A549 (cell line): ENCODE measurements around the gene IRX4.

ENCODE experiments used
- BCL3 ChIP-seq: fragments of >200 bp; sonication (Bioruptor Twin); formaldehyde crosslinking; IDR thresholded peaks from 3 replicates; pipeline ENCODE4 v1.6.1; 2016
- CTCF ChIP-seq: fragments of >200 bp; sonication (Bioruptor Twin); formaldehyde crosslinking; IDR thresholded peaks from 3 replicates; pipeline ENCODE4 v1.5.1; 2016
- EP300 ChIP-seq, 2 experiments: fragments of >200 bp; sonication (Bioruptor Twin); formaldehyde crosslinking; IDR thresholded peaks; 2 replicates in 1 of 2; 3 replicates in 1 of 2; pipeline ENCODE4 v1.6.1; 2016 to 2017
- JUNB ChIP-seq: fragments of >200 bp; sonication (Bioruptor Twin); formaldehyde crosslinking; IDR thresholded peaks from 2 replicates; pipeline ENCODE4 v1.6.1; 2016
- POLR2AphosphoS2 ChIP-seq: conservative IDR thresholded peaks from 2 replicates; pipeline ENCODE4 v1.6.1; 2012; ENCODE audit warnings: low read length, improper control_type of control experiment, inconsistent platforms
- TF ChIP-seq, protein P1 (sequence below): fragments of 450-650 bp; IDR thresholded peaks from 2 replicates; pipeline ENCODE4 v1.6.1; 2014; ENCODE audit warnings: antibody characterized with exemption

DNA sequence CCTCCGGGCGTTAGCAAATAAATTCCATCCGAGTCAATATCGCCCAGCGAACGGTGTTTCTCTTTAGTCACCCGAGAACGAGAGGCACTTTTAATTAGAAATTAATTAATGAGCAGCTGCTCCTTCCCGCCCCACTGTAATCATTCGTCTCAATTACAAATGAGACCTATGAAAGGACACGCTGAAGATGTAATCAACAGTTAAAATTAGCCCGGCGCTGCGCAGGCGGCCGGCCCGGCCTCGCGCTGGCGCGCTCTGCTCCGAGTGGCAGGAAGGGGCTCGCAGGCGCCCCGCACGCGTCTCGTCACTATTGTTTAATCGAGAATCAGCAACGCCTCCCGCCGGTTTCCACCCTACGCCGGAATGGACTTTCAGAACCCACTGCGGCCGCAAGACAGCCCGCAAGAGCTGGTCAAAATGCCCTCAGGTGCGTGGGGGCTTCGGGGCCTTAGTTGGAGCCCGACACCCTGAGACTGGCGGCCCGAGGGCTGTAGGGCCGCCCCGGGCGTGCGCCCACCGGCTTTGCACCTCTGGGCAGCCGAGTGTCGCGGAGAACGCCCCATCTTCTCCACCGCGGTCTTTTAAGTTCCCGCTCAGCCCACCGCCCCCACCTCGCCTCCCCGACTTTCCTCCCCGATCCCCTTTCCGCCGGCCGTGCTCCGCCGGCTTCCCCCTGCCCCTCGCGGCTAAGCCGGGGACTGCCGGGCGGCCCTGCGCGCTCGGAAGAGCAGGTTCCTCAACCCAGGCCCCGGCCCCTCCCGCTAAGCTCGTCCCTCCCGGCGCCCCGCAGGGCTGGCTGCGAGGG is 597 bp upstream of the IRX4 start:
- TF ChIP-seq POLR2AphosphoS2 (no peak), CTCF (no peak), EP300 (IDR thresholded peaks at IDR 0.05) (no peak), BCL3 (no peak), JUNB (no peak)
- TF ChIP-seq, protein P1, sequence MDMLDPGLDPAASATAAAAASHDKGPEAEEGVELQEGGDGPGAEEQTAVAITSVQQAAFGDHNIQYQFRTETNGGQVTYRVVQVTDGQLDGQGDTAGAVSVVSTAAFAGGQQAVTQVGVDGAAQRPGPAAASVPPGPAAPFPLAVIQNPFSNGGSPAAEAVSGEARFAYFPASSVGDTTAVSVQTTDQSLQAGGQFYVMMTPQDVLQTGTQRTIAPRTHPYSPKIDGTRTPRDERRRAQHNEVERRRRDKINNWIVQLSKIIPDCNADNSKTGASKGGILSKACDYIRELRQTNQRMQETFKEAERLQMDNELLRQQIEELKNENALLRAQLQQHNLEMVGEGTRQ, result no peak
